GM19372 (cell line): Measurements from ENCODE around the gene RNF183.
A peak's percentile ranks its signal among the peaks of the same experiment; 100 is the strongest.
"Not testable (repeated sequence)": the region's sequence is repeated elsewhere in the genome, so short reads cannot be mapped to it uniquely, and the experiment has no call there.

Experiments used
- ATAC-seq: cut with Tn5 transposase; IDR thresholded peaks from one replicate; pipeline ENCODE4 v1.9.1; 2021; ENCODE audit warnings: mild to moderate bottlenecking, low read depth, moderate library complexity; ENCODE audit not compliant: unreplicated experiment

The RNF183 gene

DNA sequence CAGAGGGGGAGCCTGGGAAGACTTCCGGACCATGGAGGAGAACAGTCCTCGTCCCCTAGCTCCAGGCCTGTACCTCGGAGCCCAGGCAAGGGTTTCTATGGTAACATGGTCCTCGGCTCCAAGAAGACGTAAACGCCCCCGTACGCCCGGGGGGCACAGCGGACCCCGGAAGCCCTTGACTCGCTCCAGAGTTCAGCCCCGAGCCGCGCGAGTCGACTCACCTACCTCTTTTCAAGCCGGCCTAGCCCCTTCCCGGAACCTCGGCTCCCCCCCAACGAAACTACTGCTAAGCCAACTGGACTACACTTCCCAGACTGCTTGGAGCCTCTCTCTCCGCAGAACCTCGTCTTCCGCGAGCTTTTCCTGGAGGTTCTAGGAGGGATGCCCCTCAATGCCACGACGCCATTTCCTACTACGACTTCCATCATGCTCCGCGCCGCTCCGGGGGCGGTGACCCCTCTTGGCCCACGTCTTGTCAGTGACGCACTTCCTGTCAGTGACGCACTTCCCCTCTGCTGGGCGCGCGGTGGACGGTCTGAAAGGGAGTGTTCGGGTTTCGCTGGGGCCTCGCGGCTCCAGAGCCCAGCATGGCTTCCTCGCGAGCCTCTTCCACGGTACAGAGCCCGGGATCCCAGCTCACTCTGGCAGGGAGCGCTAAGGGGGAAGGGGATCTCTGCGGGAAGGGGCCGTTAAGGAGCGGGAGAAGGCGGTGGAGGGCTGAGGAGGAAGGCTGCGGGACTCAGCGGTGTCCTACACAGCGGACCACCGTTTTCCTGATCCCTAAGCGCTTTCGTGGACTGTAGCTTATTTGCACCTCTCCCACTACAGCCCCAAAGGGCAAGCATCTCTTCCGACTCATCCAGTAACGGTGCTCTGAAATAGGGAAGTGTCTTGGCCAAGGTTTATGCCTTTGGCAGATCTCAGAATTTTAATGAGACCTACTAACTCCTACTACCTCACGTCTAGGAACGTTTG is 27.7 kb downstream of the RNF183 start, which contains the start of the genes CDC26 and PRPF4:
Gene CDC26 (minus strand): TSS at position 416 of the 975 bp plus-strand sequence. CDS start 3,065 bp downstream, outside the sequence.
Gene PRPF4 (plus strand): TSS at position 502 of the 975 bp plus-strand sequence. CDS start 86 bp downstream, at position 588.
- peak; percentile 98 for ATAC-seq

- peak; percentile 3 for ATAC-seq
Observed at GRCh38 chr9:113274474-113275156, 28.6 kb downstream of the RNF183 start.

DNA sequence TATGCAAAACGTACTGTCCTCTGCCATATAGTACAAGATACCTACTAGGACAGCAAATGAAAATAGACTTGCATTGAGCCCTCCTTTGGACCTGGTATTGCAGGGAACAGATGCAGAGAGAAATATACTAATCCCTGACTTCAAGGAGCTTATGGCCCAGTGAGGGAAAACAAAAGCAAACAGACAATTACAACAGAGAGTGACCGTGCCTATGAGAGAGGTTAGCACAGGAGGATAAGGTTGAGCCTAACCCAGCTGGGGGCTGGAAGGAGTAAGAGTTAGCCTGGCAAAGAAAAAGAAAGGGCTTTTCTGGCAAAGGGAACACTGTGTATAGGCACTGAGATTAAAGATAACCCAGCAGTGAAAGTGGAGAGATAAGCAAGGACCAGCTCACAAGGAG is 33.3 kb downstream of the RNF183 start:
- no peak for ATAC-seq

DNA sequence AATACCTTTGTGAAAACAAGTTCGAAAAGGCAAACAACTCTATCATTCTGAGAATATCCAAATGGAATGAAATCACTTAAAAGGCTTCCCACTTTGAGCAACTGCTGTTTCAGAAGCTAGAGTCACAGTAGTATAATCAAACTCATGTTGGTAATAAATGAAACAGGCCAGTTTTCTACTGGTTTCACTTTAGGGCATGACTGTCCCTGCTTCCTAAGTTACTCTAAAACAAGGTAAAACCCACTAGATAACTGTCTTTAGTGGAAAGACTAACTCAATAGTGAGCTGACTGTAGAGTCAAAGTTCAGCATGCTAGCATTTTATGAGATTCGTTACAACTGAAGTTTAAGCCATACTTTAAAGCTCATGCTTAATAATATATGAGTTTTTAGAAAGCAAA is 33.8 kb downstream of the RNF183 start:
- no peak for ATAC-seq

DNA sequence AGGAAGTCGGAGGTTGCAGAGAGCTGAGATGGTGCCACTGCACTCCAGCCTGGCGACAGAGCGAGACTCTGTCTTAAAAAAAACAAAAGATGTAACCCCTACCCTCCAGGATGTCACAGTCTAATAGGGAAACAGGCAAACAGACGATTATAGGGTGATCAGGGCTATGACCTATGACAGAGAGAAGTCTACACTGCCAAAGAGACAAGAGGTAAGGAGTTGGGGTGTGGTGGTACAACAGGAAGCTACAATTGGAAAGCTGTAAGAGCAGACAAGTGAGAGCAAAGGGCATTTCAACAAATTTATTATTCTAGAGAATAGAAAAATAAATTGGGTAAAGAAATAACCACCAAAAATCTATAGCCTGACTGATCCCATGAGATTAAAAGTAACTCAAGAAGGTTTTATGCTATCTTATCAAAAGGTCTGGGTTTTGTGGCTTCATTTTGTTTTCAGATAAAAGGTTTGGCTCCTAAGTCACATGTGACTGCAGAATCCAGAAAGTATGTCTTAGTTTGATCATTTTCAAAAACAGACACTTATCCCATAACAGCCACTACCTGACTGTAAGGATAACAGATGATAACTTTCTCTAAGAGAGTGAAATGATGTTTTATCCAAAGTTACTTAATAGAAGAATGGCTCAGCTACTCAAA is 35.1 kb downstream of the RNF183 start:
- no peak for ATAC-seq

DNA sequence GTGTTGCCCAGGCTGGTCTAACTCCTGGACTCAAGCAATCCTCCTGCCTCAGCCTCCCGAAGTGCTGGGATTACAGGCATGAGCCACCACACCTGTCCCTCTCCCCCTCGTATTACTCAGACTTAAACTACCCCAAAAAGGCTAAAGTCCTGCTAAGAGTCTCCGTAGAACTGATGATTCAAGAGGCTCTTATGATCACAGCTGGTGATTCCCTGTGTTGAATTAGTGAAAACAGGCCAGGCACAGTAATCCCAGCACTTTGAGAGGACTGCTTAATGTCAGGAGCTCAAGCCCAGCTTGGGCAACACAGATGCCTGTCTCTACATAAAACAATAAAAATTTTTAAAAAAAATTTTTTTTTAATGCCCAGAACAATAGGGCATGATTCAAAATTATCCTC is 37.0 kb downstream of the RNF183 start:
- ATAC-seq, result no peak

GRCh38 chr9:113261917-113262671 is 41.1 kb downstream of the RNF183 start:
- ATAC-seq, result no peak

DNA sequence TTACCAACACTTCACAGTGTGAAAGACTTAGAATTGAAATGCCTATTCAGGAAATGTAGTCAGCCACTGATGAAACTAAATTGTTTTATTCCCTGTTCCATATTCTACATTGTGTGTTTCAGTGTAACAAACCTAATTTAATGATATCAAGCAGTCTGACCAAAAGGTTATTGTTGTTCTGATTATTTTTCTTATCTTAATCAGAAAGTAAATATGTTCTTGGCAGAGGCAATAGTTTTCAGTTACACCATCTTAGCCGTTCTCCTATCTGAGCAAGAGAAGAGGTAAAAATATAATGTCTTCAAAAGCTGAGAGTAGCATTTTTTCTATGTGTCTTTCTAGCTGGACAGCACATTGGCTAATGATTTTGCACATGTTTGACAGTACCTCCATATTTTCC is 44.9 kb downstream of the RNF183 start:
- no peak for ATAC-seq

DNA sequence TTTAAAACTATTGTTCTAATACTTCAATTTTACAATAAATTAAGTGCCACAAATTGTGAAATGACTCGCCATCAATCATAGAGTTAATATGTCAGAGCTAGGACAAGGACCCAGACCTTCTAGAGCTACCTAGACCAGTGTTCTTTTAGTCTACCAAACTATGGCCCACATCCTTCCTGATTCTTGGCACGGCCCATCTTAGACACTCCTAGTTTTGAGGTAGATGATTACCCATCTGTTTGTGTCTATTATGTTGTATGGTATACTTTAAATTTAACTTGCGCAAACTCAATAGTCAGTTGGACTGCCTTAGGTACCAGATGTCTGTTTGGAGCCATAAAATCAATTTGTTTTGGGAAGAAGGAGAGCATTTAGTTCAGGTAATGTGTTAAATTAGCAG is 45.3 kb downstream of the RNF183 start:
- no peak for ATAC-seq

- no peak for ATAC-seq
Observed at GRCh38 chr9:113255438-113255837, 47.7 kb downstream of the RNF183 start.

- ATAC-seq, result no peak
Observed at GRCh38 chr9:113254991-113255390, 48.2 kb downstream of the RNF183 start.

DNA sequence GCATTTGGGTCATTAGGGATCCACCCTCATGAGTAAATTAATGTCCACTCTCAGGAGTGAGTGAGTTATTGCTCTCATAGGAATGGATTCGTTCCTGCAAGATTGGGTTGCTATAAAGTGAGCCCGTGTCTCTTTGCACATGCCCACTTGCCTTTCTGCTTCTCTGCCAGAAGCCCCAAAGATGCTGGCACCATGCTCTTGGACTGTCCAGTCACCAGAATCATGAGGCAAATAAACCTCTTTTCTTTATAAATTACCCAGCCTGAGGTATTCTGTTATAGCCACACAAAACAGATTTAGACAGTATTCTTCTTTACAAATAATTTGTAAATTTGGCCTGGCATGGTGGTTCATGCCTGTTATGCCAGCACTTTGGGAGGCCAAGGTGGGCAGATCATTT is 52.4 kb downstream of the RNF183 start:
- ATAC-seq, result no peak

GRCh38 chr9:113249661-113250060 is 53.5 kb downstream of the RNF183 start:
- ATAC-seq, result not testable (repeated sequence)

GRCh38 chr9:113247640-113248039 is 55.5 kb downstream of the RNF183 start:
- ATAC-seq, result no peak
